DND-41 (cell line): Measurements from ENCODE around the gene CFHR5.

Experiments
- ATAC-seq: fragments of 200-7000 bp; cut with Tn5 transposase; 3 replicates; pipeline ENCODE4 v1.9.1; 2021; ENCODE audit warnings: low read depth; ENCODE audit not compliant: insufficient read depth
- DNase-seq: peaks from one replicate; pipeline ENCODE4 v3.0.0-alpha.2; 2020
- H2AFZ ChIP-seq: 2 replicates; pipeline ENCODE4 v1.6.0; 2012; ENCODE audit warnings: low read depth, low read length
- H3K27ac ChIP-seq: 2 replicates; pipeline ENCODE4 v1.5.1; 2012; ENCODE audit warnings: low read length, inconsistent platforms
- H3K27me3 ChIP-seq: fragments of 200-600 bp; sonication (generic); 2 replicates; pipeline ENCODE4 v1.6.0; 2012; ENCODE audit warnings: low read length, mild to moderate bottlenecking, inconsistent platforms; ENCODE audit not compliant: insufficient read depth, poor library complexity
- H3K36me3 ChIP-seq: 2 replicates; pipeline ENCODE4 v1.5.1; 2012; ENCODE audit warnings: low read length, inconsistent platforms; ENCODE audit not compliant: insufficient read depth
- H3K4me1 ChIP-seq: 2 replicates; pipeline ENCODE4 v1.5.1; 2012; ENCODE audit warnings: mild to moderate bottlenecking, low read length; ENCODE audit not compliant: insufficient read depth
- H3K4me2 ChIP-seq: 2 replicates; pipeline ENCODE4 v1.6.0; 2012; ENCODE audit warnings: mild to moderate bottlenecking, moderate library complexity, low read length, inconsistent platforms; ENCODE audit not compliant: insufficient read depth
- H3K4me3 ChIP-seq, 2 experiments: fragments of 200-600 bp in 1 of 2; shearing (Covaris generic) in 1 of 2; 2 replicates each; pipeline ENCODE4 v1.5.1; 2012 to 2016; ENCODE audit warnings: inconsistent platforms in 2 of 2, low read length in 2 of 2, mild to moderate bottlenecking in 2 of 2, low read depth in 1 of 2, moderate library complexity in 1 of 2
- H3K79me2 ChIP-seq: 2 replicates; pipeline ENCODE4 v1.6.0; 2012; ENCODE audit warnings: low read length, inconsistent platforms; ENCODE audit not compliant: insufficient read depth
- H3K9ac ChIP-seq: 2 replicates; pipeline ENCODE4 v1.6.0; 2012; ENCODE audit warnings: low read depth, mild to moderate bottlenecking, inconsistent platforms, low read length, moderate library complexity
- H3K9me3 ChIP-seq: 2 replicates; pipeline ENCODE4 v1.5.1; 2012; ENCODE audit warnings: low read length, moderate library complexity, mild to moderate bottlenecking, inconsistent platforms; ENCODE audit not compliant: insufficient read depth, severe bottlenecking
- H4K20me1 ChIP-seq: 2 replicates; pipeline ENCODE4 v1.6.0; 2012; ENCODE audit warnings: low read length; ENCODE audit not compliant: insufficient read depth
- EZH2 ChIP-seq: IDR thresholded peaks from 3 replicates; pipeline ENCODE4 v1.6.1; 2012; ENCODE audit warnings: borderline replicate concordance, low read depth, mild to moderate bottlenecking, moderate library complexity, low read length, inconsistent platforms; ENCODE audit not compliant: severe bottlenecking
- TF ChIP-seq, protein P1 (sequence below): IDR thresholded peaks from 2 replicates; pipeline ENCODE4 v1.5.1; 2012; ENCODE audit warnings: borderline replicate concordance, low read length, moderate library complexity, mild to moderate bottlenecking; ENCODE audit not compliant: poor library complexity, severe bottlenecking; ENCODE audit errors: extremely low read depth

The CFHR5 gene

DNA sequence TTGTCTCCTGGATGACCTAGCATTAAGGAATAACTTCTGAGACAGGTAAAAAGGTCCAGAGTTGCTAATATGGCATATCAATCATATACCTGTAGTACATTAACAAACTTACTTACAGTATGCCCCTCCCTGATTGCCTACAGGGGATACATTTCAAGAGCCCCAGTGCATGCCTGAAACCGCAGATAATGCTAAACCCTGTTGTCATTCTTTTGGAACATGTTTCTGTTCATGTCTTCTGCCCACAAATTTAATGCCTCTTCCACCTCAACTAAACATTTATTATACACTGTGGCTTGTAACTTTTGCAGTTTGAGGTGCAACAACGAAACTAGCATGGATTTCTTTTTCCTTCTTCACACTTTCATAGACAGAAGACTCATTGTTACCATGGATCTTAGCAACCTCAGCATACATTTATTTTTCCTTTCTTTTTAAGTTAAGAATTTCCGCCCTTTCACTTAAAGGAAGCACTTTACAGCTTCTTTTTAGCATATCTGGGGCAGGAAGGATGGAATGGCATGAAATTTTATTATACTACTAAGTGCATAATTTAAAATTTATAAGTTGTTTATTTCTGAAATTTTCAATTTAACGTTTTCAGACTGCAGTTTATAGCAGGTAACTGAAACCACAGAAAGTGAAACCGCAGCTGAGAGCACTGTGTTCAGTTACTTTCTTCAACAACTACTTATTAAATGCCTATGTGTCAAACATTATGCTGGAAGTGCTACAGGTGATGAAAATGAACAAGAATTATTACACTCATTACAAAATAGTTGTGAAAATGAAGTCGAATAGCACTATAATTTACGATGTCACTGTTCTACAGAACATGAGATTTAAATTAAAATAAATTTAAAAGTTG lies 64.4 kb downstream of the CFHR5 start:
- H3K4me2 ChIP-seq = 0 out of 2 replicates have a peak overlapping the region, but pooled peaks have one; percentile 20
- H4K20me1 ChIP-seq = no peaks in the 10 kb centered on the region
- ATAC-seq (peak; percentile 71), DNase-seq (no peak)
- H3K36me3 ChIP-seq = no peaks in the 10 kb centered on the region
- no peak overlapping the region for H3K27ac ChIP-seq
- H3K27me3 ChIP-seq = no peaks in the 10 kb centered on the region
- TF ChIP-seq EZH2 = no peak
- TF ChIP-seq, protein P1, sequence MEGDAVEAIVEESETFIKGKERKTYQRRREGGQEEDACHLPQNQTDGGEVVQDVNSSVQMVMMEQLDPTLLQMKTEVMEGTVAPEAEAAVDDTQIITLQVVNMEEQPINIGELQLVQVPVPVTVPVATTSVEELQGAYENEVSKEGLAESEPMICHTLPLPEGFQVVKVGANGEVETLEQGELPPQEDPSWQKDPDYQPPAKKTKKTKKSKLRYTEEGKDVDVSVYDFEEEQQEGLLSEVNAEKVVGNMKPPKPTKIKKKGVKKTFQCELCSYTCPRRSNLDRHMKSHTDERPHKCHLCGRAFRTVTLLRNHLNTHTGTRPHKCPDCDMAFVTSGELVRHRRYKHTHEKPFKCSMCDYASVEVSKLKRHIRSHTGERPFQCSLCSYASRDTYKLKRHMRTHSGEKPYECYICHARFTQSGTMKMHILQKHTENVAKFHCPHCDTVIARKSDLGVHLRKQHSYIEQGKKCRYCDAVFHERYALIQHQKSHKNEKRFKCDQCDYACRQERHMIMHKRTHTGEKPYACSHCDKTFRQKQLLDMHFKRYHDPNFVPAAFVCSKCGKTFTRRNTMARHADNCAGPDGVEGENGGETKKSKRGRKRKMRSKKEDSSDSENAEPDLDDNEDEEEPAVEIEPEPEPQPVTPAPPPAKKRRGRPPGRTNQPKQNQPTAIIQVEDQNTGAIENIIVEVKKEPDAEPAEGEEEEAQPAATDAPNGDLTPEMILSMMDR = no peak
- H3K4me1 ChIP-seq = peaks cover 3% of the 10 kb centered on the region; the same call in 1 of the 2 replicates
- no peak overlapping the region for H2AFZ ChIP-seq
- no peak overlapping the region for H3K4me3 ChIP-seq
- H3K9me3 ChIP-seq = no peaks in the 10 kb centered on the region
- H3K9ac ChIP-seq = no peak overlapping the region
- no peaks in the 10 kb centered on the region for H3K79me2 ChIP-seq

GRCh38 chr1:197042676-197043341 lies 65.5 kb downstream of the CFHR5 start:
- Histone ChIP-seq H3K36me3 (no peaks in the 10 kb centered on the region), H3K4me2 (no peak overlapping the region), H3K79me2 (no peaks in the 10 kb centered on the region), H3K27ac (no peak overlapping the region), H2AFZ (no peak overlapping the region), H3K9ac (no peak overlapping the region), H3K4me1 (peaks cover 3% of the 10 kb centered on the region; the same call in 1 of the 2 replicates), H3K9me3 (no peaks in the 10 kb centered on the region), H3K4me3 (no peak overlapping the region), H4K20me1 (no peaks in the 10 kb centered on the region), H3K27me3 (no peaks in the 10 kb centered on the region)
- ATAC-seq (no peak), DNase-seq (no peak)
- TF ChIP-seq, protein P1 = no peak
- TF ChIP-seq EZH2 = no peak

GRCh38 chr1:197049100-197049499 lies 71.7 kb downstream of the CFHR5 start:
- Histone ChIP-seq H2AFZ (no peak overlapping the region), H3K4me1 (no peaks in the 10 kb centered on the region), H3K79me2 (no peaks in the 10 kb centered on the region), H3K9ac (no peak overlapping the region), H3K27me3 (no peaks in the 10 kb centered on the region), H3K27ac (no peak overlapping the region), H3K9me3 (no peaks in the 10 kb centered on the region), H3K36me3 (no peaks in the 10 kb centered on the region), H4K20me1 (no peaks in the 10 kb centered on the region), H3K4me3 (no peak overlapping the region), H3K4me2 (no peak overlapping the region)
- ATAC-seq (no peak), DNase-seq (no peak)
- no peak for TF ChIP-seq EZH2
- TF ChIP-seq, protein P1 = no peak
